Measurements from ENCODE around the gene FILIP1L. TPM values are rescaled to one million over a fixed set of nuclear protein-coding genes. Genes with fewer than 3 reads are reported as not detected.

The FILIP1L gene
- total RNA-seq, 1 donor from 2014 or later: 41.5 TPM

DNA sequence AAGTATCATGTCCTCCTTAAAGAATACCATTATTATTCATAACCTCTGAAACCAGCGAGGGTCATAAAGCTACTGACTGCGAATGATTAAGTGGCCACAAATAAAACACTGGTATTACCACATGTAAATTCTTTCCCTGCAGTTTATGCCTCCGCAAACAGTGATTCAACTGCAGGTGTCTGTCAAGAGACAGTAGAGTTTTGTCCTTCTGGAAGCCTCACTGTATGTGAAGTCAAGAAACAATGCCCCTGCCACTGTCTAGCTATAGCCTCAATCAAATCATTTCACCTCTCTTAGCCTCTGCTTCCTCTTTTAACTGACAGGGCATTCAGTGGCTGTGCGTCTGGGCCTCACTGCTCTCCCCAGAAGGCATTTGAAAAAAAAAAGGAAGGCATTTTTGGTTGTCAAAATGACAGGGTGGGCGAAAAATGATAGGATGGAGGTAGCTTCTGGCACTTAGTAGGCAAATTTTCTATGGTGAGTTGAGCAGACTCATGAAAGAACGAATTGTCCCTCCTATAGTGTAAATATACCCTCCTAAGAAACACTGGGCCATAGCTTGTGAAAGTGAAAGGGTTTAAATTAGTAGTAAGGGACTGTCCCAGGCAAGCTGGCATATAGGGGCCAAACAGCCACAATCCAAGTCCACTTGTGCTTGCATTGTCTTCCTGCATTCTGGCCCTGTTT lies 66.7 kb downstream of the FILIP1L start:
- Histone ChIP-seq H3K27ac (peak overlapping the region; percentile 68), H3K4me1 (peaks cover 23% of the 10 kb centered on the region), H3K4me3 (peak overlapping the region in 1 of 2 donors; percentile 18), H3K36me3 (no peaks in the 10 kb centered on the region), H3K27me3 (no peaks in the 10 kb centered on the region), H3K9me3 (no peaks in the 10 kb centered on the region)
- DNase-seq (ENCODE audit: extremely low spot score in 2 of 2): no peak
- peak in 1 of 2 donors; percentile 75 for TF ChIP-seq POLR2AphosphoS5 (IDR thresholded peaks at IDR 0.05; ENCODE audit: insufficient read depth in 1 of 2, low read depth in 1 of 2)
- TF ChIP-seq, protein P1, sequence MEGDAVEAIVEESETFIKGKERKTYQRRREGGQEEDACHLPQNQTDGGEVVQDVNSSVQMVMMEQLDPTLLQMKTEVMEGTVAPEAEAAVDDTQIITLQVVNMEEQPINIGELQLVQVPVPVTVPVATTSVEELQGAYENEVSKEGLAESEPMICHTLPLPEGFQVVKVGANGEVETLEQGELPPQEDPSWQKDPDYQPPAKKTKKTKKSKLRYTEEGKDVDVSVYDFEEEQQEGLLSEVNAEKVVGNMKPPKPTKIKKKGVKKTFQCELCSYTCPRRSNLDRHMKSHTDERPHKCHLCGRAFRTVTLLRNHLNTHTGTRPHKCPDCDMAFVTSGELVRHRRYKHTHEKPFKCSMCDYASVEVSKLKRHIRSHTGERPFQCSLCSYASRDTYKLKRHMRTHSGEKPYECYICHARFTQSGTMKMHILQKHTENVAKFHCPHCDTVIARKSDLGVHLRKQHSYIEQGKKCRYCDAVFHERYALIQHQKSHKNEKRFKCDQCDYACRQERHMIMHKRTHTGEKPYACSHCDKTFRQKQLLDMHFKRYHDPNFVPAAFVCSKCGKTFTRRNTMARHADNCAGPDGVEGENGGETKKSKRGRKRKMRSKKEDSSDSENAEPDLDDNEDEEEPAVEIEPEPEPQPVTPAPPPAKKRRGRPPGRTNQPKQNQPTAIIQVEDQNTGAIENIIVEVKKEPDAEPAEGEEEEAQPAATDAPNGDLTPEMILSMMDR (IDR thresholded peaks at IDR 0.05): no peak
- intact Hi-C loops (cut with DNase I): loop anchor here (10.0 kb wide), 1 partner anchor 103 kb away; no protein-coding TSS in a partner anchor

GRCh38 chr3:100046986-100047385 lies 67.3 kb downstream of the FILIP1L start:
- H3K4me3 ChIP-seq: no peak overlapping the region
- H3K36me3 ChIP-seq: no peaks in the 10 kb centered on the region
- no peaks in the 10 kb centered on the region for H3K9me3 ChIP-seq
- H3K27ac ChIP-seq: peak overlapping the region; percentile 68
- no peaks in the 10 kb centered on the region for H3K27me3 ChIP-seq
- intact Hi-C loops (cut with DNase I): loop anchor here (10.0 kb wide), 1 partner anchor 102 kb away; no protein-coding TSS in a partner anchor
- DNase-seq (ENCODE audit: extremely low spot score in 2 of 2): no peak
- H3K4me1 ChIP-seq: peaks cover 29% of the 10 kb centered on the region
- TF ChIP-seq POLR2A (IDR thresholded peaks at IDR 0.05) (no peak), POLR2AphosphoS5 (IDR thresholded peaks at IDR 0.05; ENCODE audit: insufficient read depth in 1 of 2, low read depth in 1 of 2) (no peak)
- TF ChIP-seq, protein P1 (IDR thresholded peaks at IDR 0.05): no peak

- intact Hi-C loops (cut with DNase I): loop anchor here (10.0 kb wide), 1 partner anchor 101 kb away; no protein-coding TSS in a partner anchor
- H3K4me1 ChIP-seq: peaks cover 42% of the 10 kb centered on the region
Observed at GRCh38 chr3:100045696-100046095, 68.6 kb downstream of the FILIP1L start.

GRCh38 chr3:100044369-100044768 lies 69.9 kb downstream of the FILIP1L start:
- no peak for DNase-seq (ENCODE audit: extremely low spot score in 2 of 2)
- no peaks in the 10 kb centered on the region for H3K9me3 ChIP-seq
- no peak overlapping the region for H3K27ac ChIP-seq
- no peaks in the 10 kb centered on the region for H3K27me3 ChIP-seq
- peaks cover 49% of the 10 kb centered on the region for H3K4me1 ChIP-seq
- TF ChIP-seq POLR2A (IDR thresholded peaks at IDR 0.05) (no peak), POLR2AphosphoS5 (IDR thresholded peaks at IDR 0.05; ENCODE audit: insufficient read depth in 1 of 2, low read depth in 1 of 2) (no peak)
- TF ChIP-seq, protein P1 (IDR thresholded peaks at IDR 0.05): no peak
- intact Hi-C loops (cut with DNase I): loop anchor here (10.0 kb wide), 1 partner anchor 100 kb away; no protein-coding TSS in a partner anchor
- H3K36me3 ChIP-seq: no peaks in the 10 kb centered on the region
- no peak overlapping the region for H3K4me3 ChIP-seq

More at GRCh38 chr3:100045696-100046095, 68.6 kb downstream of the FILIP1L start:
- DNase-seq (ENCODE audit: extremely low spot score in 2 of 2): no peak
- H3K27ac ChIP-seq: peak overlapping the region; percentile 68
- no peaks in the 10 kb centered on the region for H3K27me3 ChIP-seq
- H3K36me3 ChIP-seq: no peaks in the 10 kb centered on the region
- H3K9me3 ChIP-seq: no peaks in the 10 kb centered on the region
- H3K4me3 ChIP-seq: no peak overlapping the region
- TF ChIP-seq POLR2A (IDR thresholded peaks at IDR 0.05) (no peak), POLR2AphosphoS5 (IDR thresholded peaks at IDR 0.05; ENCODE audit: insufficient read depth in 1 of 2, low read depth in 1 of 2) (peak in 1 of 2 donors; percentile 15)

DNA sequence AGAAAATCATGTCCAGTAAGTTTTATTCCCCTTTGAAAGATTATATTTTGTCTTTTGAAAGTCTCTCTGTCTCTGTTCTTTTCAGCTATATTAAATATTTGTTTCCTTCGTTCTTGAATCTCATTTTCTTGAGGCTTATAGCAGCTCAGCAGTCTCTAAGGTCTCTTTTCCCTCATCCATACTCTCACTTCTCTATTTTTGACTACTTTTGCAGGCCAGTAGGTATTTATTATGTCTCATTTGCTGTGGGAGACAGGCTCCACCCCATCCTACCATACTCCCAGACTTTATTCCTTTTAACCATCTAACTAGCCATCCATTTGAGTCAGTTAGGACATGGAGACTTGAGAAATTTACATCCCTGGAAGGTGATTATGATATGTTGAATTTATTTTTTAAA lies 71.0 kb downstream of the FILIP1L start:
- DNase-seq (ENCODE audit: extremely low spot score in 2 of 2): no peak
- TF ChIP-seq, protein P1 (IDR thresholded peaks at IDR 0.05): no peak
- no peak for TF ChIP-seq POLR2A (IDR thresholded peaks at IDR 0.05)
- no peak for TF ChIP-seq POLR2AphosphoS5 (IDR thresholded peaks at IDR 0.05; ENCODE audit: insufficient read depth in 1 of 2, low read depth in 1 of 2)
- H3K27ac ChIP-seq: peak overlapping the region; percentile 81
- H3K9me3 ChIP-seq: no peaks in the 10 kb centered on the region
- H3K27me3 ChIP-seq: no peaks in the 10 kb centered on the region
- H3K4me1 ChIP-seq: peaks cover 46% of the 10 kb centered on the region
- H3K4me3 ChIP-seq: no peak overlapping the region
- no peaks in the 10 kb centered on the region for H3K36me3 ChIP-seq
- intact Hi-C loops (cut with DNase I): loop anchor here (10.0 kb wide), 1 partner anchor 98 kb away; no protein-coding TSS in a partner anchor

Measured in vagina (tissue), 2 donors.